ENCODE data around the gene AGPAT3.

Gene AGPAT3

DNA sequence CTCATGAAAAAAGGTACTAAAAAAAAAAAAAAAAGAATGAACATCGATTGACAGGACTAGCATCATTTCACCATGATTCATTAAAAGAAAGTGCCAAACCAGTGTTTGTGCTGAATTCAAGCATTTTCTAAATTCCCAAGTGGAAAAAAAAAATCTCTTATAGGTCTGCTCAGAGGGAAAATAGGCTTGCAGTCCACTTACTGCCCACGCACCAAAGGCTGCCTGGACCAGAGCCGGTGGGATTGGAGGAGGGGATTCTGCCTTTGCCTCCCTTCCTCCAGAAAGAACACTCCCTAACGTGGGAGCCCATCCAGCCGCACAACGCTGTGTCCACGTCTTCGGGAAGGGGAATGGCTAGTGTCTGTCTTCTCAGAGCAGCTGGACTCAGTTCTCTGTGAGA, 141.6 kb downstream of the AGPAT3 start:
- FAIRE-seq (no peak), DNase-seq (ENCODE audit: insufficient read length, low spot score) (no peak)
- TF ChIP-seq POLR2A (IDR thresholded peaks at IDR 0.05; ENCODE audit: low read depth, low read length): peak; percentile 32; the same call in 1 of the 2 replicates

DNA sequence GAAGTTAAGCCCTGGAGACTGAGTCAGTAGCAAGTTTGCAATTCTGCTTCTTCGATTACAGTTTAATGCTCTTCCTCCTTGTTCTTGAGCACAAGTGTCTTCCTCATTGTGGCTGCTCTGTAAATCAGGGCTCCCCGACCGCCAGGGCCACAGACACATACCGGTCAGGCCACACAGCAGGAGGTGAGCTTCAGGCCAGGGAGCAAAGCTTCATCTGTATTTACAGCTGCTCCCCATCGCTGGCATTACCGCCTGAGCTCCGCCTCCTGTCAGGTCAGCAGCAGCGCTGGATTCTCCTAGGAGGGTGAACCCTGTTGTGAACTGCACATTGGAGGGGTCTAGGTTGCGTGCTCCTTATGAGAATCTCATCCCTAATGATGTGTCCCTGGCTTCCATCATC, 145.4 kb downstream of the AGPAT3 start:
- DNase-seq (ENCODE audit: insufficient read length, low spot score): no peak
- TF ChIP-seq POLR2A (IDR thresholded peaks at IDR 0.05; ENCODE audit: low read depth, low read length): 0 out of 2 replicates have a peak, but pooled peaks have one; percentile 11
- FAIRE-seq: no peak

DNA sequence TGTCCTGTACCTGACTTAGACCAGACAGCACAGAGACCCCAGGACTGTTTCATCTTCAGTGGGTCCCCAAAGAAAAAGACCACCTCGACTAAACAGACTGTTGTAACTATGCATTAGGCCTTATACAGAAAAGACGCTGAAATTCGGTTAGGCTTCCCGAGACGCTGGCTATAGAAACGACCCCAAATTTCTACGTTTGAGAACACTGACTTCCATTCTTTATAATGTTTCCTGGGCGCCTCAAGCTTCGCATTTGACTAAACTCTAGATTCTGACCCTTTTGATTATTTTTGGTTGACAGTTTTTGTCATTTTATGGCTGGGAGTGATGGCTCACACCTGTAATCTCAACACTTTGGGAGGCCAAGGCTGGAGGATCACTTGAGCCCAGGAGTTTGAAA, 146.1 kb downstream of the AGPAT3 start:
- DNase-seq (ENCODE audit: insufficient read length, low spot score): no peak

DNA sequence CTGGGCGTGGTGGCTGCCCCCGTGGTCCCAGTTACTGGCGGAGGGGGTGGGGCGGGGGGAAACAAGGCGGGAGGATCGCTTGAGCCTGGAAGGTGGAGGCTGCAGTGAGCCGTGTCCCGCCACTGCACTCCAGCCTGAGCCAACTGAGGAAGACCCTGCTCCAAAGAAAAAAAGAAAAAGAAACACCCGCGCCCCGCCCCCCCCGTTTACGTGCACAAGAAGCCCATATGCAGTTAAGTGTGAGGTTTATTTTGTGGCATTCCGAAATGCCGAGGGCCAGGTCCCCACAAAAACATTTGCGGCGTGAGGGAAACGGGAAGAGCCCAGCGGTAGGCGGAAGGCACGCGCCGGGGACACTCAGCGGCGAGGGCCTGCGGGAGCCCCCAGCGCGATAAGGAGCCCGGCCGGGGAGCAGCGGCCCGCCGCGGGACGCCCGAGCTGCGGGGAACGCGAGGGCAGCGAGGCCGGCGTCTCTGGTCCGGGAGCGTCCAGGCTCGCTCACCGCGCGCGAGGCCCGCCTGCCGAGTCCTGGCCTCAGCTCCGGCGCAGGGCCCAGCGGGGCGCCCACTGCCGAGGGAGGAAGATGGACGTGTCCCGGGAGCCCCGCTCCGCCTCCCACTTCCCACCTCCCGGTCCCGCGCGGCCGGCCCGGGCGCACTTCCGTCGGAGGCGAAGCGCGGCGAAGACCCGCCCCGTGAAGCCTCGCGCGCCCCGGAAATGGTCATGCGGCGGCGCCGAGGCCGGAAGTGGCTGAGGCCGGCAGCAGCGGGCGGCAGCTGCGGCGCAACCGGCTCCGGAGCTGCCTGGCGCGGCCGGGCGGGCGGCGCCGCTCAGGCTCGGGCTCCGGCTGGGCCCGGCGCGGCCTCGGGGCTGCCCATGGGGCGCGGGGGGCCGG, 146.8 kb downstream of the AGPAT3 start, which contains the start of gene TRAPPC10:
TSS of gene TRAPPC10 (plus strand) at position 731 of the 895 bp plus-strand sequence. CDS start 185 bp downstream, outside the sequence.
- FAIRE-seq (no peak), DNase-seq (ENCODE audit: insufficient read length, low spot score) (peak; percentile 94)
- peak; percentile 92 for TF ChIP-seq POLR2A (IDR thresholded peaks at IDR 0.05; ENCODE audit: low read depth, low read length)

More for the DNA sequence above, 146.1 kb downstream of the AGPAT3 start:
- FAIRE-seq: no peak
- TF ChIP-seq POLR2A (IDR thresholded peaks at IDR 0.05; ENCODE audit: low read depth, low read length): no peak

DNA sequence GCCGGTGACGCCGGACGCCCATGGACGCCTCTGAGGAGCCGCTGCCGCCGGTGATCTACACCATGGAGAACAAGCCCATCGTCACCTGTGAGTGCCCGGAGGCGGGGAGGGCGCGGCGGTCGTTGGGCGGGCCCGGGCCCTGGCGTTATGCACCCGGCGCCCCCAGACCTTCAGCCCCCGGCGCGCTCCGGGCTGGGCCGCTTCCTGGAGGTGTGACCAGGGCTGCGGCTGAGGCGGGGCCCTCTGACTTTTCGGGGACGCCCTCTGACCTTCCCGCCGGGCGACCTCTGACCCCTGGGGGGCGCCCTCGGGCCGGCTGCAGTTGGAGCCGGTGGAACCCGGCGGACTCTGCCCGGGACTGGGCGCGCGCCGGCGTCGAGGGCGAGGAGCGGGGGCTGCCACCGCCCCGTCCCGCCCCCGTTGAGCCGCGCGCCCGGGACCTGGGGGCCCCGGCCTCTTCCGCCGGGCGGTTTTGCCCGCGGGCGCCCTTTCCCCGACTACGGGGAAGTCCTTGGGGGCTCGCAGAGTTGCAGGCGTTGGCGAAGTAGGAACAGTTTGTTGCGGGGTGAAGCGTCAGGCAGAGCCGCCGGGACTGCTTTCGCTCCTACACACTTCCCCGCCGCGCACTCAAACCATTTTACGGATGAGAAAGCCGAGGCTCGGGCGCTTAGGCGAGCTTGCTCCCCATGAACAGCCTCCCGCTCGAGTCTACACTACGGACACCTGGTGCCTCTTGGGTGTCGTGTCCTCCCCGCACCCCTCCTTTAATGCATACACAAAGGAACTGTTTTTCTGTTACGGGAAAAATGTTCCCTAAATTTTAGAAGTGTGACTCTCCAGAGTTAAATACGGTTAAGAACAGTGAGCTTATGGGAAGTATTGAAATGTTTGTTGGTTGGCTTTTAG, 147.7 kb downstream of the AGPAT3 start:
- TF ChIP-seq POLR2A (IDR thresholded peaks at IDR 0.05; ENCODE audit: low read depth, low read length): no peak; the same call in 1 of the 2 replicates
- DNase-seq (ENCODE audit: insufficient read length, low spot score): peak; percentile 75
- FAIRE-seq: no peak

DNA sequence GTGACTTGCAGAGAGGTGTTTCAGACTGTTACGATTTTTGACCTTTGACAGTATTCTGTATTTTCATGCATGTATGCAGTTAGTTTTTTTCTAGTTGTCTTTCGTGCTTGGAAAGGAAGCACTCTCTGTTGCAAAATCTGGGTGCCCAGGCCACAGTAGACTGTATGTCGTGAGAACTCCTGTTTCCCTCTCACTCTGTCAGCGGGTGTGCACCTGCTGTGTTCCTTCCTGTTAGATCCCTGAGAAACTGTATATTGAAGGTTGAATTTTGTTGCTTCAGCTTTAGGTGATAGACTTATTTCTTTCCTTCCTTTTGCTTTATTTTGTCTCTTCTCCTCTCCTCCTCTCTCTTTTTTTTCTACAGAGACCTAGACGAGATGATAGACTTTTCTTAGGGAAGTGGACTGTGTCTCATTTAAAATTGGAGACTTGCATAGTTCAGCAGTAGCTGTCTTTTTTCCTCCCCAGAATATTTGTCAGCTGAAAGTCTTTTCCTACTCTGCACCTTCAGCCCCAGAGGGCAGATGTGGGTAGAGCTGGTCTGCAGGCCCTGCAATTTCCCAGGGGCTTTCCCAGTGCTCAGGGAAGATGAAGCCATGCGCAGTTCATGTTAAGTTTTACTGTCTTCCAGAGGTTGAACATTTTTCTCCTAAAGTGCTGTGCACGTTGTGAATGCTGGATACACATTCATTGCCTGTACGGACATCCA, 148.5 kb downstream of the AGPAT3 start:
- no peak for TF ChIP-seq POLR2A (IDR thresholded peaks at IDR 0.05; ENCODE audit: low read depth, low read length)
- FAIRE-seq (no peak), DNase-seq (ENCODE audit: insufficient read length, low spot score) (no peak)

DNA sequence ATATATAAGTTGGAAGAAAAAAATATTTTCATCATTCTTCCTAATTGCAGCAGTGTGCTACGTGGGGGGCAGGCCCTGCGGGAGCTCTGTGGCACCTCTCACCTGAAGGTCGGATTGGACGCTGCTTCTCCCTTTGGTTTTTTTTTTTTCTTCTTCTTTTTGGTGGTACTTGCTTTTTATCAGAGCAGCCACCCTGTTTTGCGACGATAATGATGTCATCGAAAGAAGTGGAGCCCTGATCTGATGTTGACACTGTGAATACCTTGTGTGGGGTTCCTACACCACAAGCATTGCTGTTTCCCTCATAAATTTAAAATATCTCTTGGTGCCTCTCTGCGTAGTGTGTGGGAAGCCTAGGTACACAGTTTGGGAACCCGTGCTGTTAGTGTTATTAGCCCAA, 152.6 kb downstream of the AGPAT3 start:
- TF ChIP-seq POLR2A (IDR thresholded peaks at IDR 0.05; ENCODE audit: low read depth, low read length): no peak
- FAIRE-seq (no peak), DNase-seq (ENCODE audit: insufficient read length, low spot score) (no peak)

DNA sequence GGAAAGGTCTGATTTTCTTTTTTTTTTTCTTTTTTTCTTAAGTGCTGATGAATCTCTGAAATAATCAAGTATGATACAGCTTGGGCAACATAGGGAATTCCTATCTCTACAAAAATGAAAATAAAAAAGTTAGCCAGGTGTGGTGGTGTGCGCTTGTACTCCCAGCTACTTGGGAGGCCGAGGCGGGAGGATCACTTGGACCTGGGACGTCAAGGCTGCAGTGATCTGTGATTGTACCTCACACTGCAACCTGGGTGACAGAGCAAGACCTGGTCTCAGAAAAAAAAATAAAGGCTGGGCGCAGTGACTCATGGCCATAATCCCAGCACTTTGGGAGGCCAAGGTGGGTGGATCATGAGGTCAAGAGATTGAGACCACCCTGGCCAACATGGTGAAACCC, 153.1 kb downstream of the AGPAT3 start:
- no peak for FAIRE-seq
- DNase-seq (ENCODE audit: insufficient read length, low spot score): no peak
- TF ChIP-seq POLR2A (IDR thresholded peaks at IDR 0.05; ENCODE audit: low read depth, low read length): no peak

DNA sequence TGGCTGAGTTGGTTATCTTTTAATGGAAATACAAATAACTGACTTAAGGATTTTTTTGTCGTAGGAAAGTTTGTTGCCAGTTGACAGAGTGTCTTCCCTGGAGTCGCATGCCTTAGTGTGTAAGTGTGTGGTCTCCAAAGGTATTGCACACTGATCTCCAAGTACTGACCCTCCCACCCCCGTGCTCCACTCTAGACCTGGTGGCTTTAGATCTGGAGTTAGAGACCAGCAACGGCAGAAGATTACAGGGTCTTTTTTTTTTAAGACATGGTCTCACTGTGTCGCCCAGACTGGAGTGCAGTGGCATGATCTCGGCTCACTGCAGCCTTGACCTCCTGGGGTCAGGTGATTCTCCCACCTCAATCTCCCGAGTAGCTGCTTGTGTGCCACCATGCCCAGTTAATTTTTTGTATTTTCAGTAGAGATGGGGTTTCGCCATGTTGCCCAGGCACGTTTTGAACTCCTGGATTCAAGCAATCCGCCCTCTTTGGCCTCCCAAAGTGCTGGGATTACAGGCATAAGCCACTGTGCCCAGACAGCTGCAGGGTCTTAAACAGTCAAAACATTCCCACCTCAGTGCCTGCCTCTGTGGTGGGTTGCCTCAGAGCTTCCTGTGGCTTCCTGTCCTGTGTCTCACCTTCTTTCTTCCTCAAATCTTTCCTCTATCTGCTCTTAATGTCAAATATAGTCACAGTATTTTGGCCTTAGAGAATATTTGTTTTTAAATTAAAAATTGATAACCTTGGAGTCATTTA, 154.0 kb downstream of the AGPAT3 start:
- no peak for TF ChIP-seq POLR2A (IDR thresholded peaks at IDR 0.05; ENCODE audit: low read depth, low read length)
- no peak for FAIRE-seq
- DNase-seq (ENCODE audit: insufficient read length, low spot score): no peak

DNA sequence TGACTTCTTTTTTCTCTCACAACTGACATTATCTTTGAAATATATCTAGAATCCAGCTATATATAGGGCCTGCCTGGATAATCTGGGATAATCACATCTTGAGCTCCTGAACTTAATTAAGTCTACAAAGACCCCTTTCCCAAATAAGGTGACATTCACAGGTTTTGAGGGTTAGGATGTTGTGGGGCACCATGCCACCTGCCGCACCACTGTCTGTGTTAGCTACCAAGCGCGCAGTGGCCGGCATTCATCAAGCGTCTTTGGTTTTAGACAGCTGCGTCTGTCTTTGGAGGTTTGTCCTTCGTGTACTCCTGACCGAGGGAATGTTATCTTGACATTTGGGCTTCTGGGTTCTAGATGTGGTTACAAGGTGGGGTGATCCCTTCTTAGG, 154.5 kb downstream of the AGPAT3 start:
- no peak for TF ChIP-seq POLR2A (IDR thresholded peaks at IDR 0.05; ENCODE audit: low read depth, low read length)
- DNase-seq (ENCODE audit: insufficient read length, low spot score) (no peak), FAIRE-seq (no peak)

DNA sequence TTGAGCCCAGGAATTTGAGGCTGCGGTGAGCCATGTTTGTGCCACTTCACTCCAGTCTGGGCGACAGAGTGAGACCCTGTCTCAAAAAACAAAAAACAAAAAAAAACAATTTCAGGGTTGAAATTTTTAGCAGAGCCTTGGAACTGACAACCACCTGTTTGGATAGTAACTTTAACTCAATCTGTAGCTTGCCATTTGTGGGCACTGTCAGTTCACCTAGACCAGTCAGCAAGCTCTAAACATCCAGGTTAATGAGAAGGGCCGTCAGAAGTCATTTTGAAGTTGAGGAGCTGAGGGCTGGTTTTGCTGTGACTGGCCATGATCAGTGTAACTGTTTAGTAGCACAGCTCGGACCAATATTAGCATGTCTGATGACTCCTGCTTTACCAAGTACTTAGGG, 155.5 kb downstream of the AGPAT3 start:
- no peak for TF ChIP-seq POLR2A (IDR thresholded peaks at IDR 0.05; ENCODE audit: low read depth, low read length)
- DNase-seq (ENCODE audit: insufficient read length, low spot score) (no peak), FAIRE-seq (no peak)

DNA sequence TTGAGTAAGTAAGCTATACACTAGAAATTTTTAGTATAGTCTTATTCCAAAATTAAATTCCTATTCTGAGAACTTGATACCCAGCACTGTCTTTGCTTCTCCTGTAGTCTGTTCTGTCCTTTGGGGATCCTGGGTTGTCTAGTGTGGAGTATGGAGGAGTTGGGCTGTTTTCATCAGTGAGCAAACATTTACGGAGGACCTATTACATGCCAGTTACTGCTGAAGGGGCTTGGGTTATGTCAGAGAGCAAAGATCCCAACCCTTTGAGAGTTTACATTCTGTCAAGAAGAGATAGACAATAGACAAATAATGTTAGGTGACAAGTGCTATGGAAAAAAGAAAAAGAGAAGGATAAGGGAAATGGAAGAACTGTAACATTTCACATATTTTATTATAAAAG, 156.0 kb downstream of the AGPAT3 start:
- no peak for TF ChIP-seq POLR2A (IDR thresholded peaks at IDR 0.05; ENCODE audit: low read depth, low read length)
- FAIRE-seq (no peak), DNase-seq (ENCODE audit: insufficient read length, low spot score) (no peak)

DNA sequence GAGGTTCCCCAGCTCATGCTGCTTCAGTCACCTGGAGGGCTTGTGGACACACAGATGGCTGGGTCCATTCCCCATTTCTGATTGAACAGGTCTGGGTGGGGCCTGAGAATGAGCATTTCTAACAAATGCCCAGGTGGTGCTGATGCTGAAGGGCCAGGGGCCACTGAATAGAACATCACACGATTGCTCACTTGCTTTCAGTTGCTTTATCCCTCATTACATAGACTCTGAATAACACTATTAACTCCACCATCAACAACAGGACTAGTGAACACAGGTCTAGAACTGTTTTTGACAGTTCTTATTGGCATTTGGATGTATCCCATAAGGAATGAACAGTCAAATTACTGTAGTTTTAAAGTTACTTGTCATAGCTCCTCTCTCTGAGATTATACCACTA, 159.2 kb downstream of the AGPAT3 start:
- no peak for DNase-seq (ENCODE audit: insufficient read length, low spot score)
- no peak for TF ChIP-seq POLR2A (IDR thresholded peaks at IDR 0.05; ENCODE audit: low read depth, low read length)
- no peak for FAIRE-seq

Measured in H54 (cell line).